Measurements from ENCODE around the gene LRTM1.
A peak's percentile ranks its signal among the peaks of the same experiment; 100 is the strongest.

The LRTM1 gene

DNA sequence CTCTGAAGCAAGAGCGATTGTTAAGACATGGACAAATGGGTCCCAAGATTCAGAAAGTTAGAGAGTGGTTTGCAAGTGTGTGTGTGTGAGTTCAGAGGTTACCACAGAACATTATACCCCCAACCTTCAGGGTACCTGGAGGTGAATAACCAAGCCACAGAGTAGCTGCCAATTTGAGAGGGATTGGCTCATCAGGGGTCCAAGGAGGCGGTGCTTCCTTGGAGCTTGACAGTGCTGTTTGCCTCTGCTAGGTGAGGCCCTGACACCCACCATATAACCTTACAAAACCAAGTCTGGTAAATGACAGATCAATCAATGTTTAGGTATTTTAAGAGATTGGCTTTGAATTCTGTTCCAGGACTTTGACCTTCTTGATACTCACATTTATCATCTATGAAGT, 35.7 kb downstream of the LRTM1 start:
- no peak for DNase-seq (ENCODE audit: low spot score)

DNA sequence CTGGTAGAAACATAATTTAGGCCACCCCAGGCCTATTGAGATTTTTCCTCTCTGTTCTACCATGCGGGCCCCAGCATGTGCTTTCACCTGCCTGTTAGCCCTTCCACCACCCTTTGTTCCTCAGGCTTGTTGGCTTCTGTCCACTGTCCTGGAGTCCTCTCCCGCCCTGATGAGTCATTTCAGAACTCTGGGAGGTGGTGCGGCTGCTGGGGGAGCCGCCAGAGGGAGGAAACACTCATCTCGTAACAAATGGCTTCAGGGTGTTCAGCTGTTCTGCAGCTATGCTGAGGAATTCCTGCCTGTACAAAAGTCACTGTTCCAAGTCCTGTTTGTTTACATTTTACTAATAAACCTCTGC, 36.3 kb downstream of the LRTM1 start:
- DNase-seq (ENCODE audit: low spot score): peak; percentile 97

DNA sequence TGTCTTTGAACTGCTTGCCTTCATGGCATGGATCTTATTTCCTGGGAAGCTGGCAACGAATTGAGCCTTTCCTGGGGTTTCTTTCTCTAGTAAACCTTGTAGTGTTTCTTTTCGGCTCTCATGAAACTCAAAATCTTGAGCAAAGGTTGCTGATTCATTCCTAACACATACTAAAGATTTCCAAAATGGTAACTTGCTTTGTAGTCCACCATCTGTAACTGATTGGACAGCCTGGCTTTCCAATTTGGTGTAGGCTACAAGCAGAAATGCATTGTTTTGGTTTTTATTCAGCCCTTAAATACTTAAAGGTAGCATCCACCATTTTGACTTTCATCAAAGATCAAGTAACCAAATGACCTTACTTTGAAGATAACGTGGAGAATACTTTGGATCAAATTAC, 38.1 kb downstream of the LRTM1 start:
- DNase-seq (ENCODE audit: low spot score): no peak

DNA sequence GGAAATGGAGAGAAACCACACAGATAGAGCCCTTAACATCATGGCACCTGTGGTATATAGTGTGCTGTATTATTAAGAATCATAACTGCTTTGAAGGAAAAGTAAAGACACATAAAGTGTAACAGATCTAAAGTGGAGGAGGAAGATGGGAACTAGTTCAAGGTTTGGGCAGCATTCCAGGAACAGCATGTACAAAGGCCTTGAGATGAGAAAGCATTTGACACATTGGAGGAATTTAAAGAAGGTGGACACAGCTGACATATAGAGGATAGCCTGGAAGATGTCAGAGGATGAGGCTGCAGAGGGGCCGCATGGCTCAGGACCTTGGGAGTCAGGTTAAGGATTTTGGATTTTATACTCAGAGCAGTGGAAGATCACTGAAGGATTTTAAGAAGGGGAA, 39.0 kb downstream of the LRTM1 start:
- no peak for DNase-seq (ENCODE audit: low spot score)

DNA sequence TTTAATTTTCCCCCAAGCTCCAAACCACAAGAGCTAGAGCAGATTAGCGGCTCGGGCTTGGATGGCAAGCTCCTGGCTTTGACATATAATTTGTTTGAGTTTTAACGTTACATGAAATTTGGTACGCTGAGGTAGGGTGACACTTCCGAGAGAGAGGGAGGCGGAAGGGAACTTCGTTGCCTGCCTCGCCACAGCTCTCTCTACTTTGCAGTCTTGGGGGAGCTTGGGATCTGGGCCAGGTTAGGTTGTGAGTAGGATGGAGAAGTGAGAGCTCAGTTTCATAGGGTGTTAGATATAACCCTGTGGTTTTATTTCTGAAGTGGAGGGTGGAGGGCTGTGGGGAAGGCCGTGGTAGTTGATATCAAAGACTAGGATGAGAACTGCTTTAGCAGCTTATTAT, 39.7 kb downstream of the LRTM1 start:
- no peak for DNase-seq (ENCODE audit: low spot score)

DNA sequence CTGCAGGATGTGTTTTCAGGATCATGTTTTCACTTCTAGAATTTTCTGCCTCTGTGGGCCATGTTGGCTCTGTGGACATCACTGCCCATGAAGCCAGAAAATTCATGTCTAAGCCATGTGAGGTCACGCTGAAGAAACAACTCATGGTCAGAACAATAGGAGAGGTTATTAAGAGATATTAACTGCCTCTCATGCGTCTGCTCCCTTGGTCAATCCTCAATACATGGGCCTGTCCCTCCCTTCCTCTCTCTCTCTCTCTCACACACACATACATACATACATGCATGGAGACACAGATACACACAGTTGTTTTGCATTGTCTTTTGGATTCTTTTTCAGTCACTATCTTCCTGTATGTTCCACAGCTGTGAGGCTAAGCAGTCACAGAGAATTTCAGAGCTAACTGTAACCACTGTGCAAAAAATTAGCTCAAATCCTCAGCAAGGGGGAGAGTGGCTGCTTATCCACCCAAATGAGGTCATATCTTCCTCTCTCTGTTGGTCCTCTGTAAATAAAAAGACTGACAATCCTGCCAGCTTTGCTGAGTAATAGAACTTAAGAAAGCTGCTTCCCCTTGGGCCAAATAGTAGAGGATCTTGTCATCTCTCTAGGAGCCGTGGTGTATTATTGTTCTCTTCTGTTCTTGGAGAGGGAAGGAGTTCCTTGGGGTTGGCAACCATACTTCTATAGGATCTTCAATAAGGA, 45.6 kb downstream of the LRTM1 start:
- DNase-seq (ENCODE audit: low spot score): peak; percentile 87

DNA sequence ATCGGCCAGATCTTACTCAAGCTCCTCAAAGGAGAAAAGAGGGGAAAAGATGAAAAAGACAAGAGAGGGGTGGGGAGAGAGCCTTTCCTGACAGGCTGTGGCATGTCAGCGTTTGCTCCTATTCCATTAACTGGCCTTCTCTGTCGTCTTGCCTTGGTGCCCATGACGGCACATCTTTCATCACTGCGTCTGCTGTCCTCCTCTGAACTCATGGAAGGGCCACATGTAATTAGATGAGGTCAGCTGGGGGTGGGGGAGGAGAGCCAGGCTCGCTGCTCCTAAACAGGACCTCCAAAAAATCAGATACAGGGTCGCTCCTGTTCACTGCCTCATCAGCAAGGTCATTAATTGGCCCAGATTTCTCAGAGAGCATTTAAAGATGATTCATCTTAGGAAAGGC, 49.7 kb downstream of the LRTM1 start:
- peak; percentile 40 for DNase-seq (ENCODE audit: low spot score)

DNA sequence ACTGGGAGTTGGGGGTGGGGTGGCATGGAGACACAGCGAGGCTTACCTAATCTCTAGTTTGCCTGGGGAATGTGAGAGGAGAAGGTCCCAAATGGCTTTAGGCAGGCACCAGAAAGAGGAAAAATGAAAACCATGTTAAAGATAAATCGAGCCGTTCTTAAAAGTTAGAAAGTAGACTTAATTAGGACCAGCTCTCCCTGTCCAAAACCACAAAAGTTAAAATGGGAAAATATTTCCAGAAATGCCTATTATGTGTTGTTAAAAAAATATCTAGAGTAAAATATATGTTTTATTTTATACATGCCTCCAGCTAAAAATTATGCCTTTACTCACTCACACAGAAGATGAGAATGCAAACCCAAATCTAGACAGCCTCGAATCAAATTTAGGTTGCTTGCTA, 50.1 kb downstream of the LRTM1 start:
- no peak for DNase-seq (ENCODE audit: low spot score)

DNA sequence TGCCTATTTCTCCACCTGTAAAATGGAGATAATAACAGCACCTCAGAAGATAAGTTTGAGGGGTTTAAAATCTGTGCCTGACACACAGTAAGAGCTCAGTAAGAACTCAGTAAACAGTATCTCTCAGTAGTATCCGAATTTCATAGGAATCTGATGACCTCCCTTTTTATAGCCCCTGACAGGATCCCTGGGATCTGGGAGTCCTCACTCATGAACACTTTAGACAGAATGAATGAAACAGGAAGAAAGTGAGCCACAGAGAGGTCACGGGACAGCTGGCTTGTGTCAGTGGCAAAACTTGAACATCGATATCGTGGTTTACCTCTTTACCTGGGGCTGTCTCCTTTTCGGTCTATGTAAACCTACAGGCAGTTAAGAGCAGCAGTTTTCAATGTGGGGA, 51.2 kb downstream of the LRTM1 start:
- no peak for DNase-seq (ENCODE audit: low spot score)

DNA sequence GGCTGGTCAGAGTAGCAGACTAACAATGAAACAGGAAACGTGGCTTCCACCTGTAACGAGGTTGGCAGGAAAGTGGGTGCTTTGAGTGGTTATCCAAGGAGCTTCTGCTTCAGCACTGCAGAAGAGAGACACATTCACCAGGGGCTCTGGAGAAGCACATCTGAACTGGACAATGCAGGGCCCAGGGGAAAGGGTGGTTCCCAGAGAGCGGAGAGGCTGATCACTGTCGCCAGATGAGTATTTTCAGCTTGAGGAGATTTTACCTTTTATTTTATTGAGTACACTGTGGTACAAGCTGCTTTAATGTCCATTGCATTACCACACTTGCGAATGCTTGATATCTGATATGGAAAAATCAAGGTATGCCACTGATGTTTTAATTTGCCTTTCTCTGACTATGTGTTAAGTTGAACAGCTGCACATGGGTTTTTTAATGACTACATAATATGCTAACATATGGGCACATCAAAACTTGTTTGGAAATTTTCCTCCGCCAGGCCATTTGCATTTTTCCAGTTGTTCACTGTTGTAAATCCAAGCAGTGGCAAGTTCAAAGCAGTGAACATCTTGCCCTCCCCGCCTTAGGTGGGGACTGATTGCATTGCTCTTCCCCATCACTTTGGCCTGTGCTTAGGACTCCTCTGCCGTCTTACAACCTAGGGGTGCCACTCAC, 52.1 kb downstream of the LRTM1 start:
- no peak for DNase-seq (ENCODE audit: low spot score)

DNA sequence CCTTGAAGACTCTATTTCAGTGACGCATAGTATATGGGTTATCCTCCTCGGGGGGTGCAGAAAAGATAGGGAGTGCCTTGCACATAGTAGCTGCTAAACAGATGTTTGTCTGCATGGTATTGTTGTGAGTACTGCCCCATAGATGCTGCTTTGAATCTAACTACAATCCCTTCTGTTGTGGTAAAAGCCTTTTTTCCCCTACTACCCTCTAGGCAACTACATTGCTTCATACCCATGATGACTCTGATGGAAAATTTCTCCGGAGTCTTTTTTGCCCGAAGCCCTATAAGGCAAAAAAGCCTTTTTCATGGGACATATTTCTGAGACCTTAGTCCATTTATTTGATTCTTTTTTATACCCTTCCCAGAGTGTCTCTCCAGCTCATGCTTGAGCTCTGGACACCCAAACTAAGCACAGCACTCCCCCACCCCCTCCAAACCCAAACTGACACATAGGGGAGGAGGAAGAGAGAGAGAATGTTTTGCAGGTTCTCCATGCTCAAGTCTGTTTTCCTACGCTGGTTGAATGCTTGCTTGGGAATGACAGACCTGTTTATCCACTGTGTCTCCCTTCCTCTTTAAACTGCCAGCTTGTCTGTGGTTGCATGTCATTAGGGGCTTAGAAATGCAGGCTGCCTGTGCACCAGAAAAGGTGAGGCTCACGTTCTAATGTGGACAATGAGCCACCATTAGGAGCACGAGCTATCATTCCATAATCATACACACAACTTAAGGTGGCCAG, 52.9 kb downstream of the LRTM1 start:
- no peak for DNase-seq (ENCODE audit: low spot score)

DNA sequence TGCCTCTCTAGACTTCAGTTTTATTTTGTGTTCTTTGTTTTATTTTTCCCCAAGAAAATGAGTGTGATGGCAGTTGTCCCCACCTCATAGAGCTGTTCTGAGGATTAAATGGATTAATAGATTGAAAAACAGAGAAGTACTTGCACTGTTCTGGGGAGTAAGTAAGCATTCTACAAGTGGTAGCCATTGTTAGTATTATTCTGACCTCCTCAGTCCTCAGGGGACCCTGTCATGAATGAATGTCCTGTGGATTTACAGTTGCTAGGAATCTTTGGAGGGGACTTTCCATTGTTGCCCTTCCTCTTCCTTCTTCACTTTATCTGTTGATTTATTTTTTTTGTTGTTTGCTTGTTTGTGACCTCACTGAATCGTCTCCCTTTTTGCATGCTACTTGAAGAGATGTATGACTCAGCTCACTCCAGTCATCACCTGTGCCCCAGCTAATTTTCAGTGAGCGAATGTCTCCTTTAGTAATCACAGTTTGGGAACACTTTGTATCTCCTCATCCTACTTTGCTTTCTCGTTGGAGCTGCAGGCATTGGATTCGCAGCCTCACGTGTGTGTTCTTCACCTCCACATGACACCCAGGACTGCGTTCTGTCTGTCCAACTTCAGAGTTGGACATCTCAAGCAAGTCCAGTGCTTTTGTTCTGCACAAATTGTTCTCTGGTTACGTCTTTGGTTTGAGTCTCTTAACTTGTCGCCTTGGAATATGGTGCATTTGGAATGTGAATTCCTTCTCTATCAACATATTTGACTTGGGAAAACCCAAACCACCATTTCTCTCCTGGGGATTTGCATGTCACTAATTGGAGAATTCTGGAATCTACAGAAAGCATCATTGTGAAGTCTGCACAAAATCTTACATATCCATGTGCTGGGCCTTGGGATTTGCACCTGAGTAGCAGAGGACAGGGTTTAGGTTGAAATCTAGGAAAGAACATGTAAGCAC, 54.5 kb downstream of the LRTM1 start:
- DNase-seq (ENCODE audit: low spot score): no peak

DNA sequence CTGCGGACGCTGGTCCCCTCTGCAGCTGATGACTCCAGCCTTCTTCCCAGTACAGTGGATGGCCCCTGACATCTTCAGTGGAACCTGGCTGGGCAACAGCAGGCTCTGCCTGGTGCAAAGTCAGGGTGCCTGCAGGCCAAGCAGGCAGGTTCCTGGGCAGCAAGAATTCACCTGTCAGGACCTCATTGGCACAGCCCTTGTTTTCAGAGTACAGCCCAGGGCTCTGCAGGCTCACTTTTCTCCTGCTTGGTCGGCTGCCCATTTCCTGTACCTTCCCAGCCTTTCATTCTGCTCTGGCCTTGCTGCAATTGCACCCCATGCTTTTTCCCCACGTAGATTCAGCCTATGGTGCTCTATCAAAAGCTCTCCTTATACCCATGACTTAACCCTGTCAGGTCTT, 56.0 kb downstream of the LRTM1 start:
- DNase-seq (ENCODE audit: low spot score): no peak

DNA sequence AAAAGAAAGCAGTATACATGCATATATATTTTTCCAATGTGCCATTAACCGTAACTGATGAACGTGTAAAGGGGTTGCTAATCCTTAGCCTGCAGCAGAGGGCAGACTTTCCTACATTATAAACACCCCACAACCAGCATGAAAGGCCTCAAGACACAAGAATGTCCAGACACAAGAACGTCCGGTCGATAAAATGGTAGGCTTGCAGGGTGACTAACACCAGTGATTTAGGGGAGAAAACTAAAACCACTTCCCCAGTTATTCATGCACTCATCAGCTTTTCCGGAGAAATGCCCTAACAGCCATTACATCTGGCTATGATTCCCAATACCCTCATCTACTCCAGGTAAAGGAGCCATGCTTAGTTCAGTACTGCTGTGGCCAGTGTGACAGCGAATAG, 57.4 kb downstream of the LRTM1 start:
- peak; percentile 89 for DNase-seq (ENCODE audit: low spot score)
